Gastroesophageal sphincter (tissue), 3 donors: Measurements from ENCODE around the gene KAZN.

Experiments
- CTCF ChIP-seq, 4 experiments: fragments of 200-600 bp in 2 of 4; fragments of 450-650 bp in 2 of 4; sonication (generic) in 1 of 4; IDR thresholded peaks; one replicate each; pipeline ENCODE4 v1.5.1; 2017 to 2019; ENCODE audit warnings: antibody characterized with exemption in 4 of 4, mild to moderate bottlenecking in 2 of 4, moderate library complexity in 2 of 4
- POLR2A ChIP-seq, 2 donors: fragments of 450-650 bp; IDR thresholded peaks; one replicate each; pipeline ENCODE4 v1.6.1; 2017; ENCODE audit warnings: antibody characterized with exemption in 2 of 2, mild to moderate bottlenecking in 2 of 2, moderate library complexity in 1 of 2

- no peak for TF ChIP-seq POLR2A (IDR thresholded peaks at IDR 0.05)
- no peak for TF ChIP-seq CTCF (IDR thresholded peaks at IDR 0.05)
These were observed 12.3 kb downstream of the KAZN start for GRCh38 chr1:14610761-14611160.
